ENCODE data around the gene FMO2. TPM values are rescaled to one million over a fixed set of nuclear protein-coding genes. Genes with fewer than 3 reads are reported as not detected.

Gene FMO2
- total and polyA plus RNA-seq, 2 of the 8 experiments (the other 6 are each of a cell fraction or from before 2014, with no cell fraction given), result not detected

DNA sequence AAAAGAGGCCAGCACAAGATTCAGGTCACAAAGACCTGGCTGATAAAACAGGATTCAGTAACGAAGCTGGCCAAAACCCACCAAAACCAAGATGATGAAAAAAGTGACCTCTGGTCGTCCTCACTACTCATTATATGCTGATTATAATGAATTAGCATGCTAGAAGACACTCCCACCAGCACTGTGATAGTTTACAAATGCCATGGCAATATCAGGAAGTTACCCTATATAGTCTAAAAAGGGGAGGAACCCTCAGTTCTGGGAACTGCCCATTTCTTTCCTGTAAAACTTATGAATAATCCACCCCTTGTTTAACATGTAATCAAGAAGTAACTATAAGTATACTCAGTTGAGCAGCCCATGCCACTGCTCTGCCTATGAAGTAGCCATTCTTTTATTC, 26.0 kb upstream of the FMO2 start:
- 96% methylated on average over 2 of the region's 2 CpGs; no CpG with 5 or more reads in 1 of the 2 experiments for WGBS, 2 experiments (ENCODE audit: extremely low coverage in 1 of 2, insufficient coverage in 1 of 2, insufficient read length in 1 of 2, insufficient replicate concordance in 2 of 2, low coverage in 1 of 2, low lambda C conversion rate in 2 of 2, missing lambda C conversion rate in 1 of 2)
- Histone ChIP-seq H3K4me1 (replicated peaks in 1 of 4; ENCODE audit: control insufficient read depth in 3 of 4, insufficient read depth in 4 of 4, low read length in 3 of 4) (peaks cover 0 to 2% (median 0%) of the 10 kb centered on the region in 4 experiments; a peak in 1 of 7 replicates), H2BK5ac (ENCODE audit: low read depth, low read length) (no peak overlapping the region), H3K79me2 (ENCODE audit: control insufficient read depth in 1 of 2, insufficient read depth in 2 of 2, low read length in 2 of 2) (no peaks in the 10 kb centered on the region), H3K27me3 (replicated peaks in 1 of 4; ENCODE audit: control insufficient read depth in 3 of 4, extremely low read depth in 1 of 4, insufficient read depth in 3 of 4, low read length in 3 of 4) (no peaks in the 10 kb centered on the region), H3K9me3 (ENCODE audit: insufficient read depth in 2 of 2, low read depth in 1 of 2, low read length in 1 of 2) (peaks cover 4 to 5% of the 10 kb centered on the region in 2 experiments; a peak in 1 of 4 replicates), H3K9ac (replicated peaks in 1 of 4; ENCODE audit: extremely low read depth in 1 of 4, low read depth in 3 of 4, low read length in 3 of 4) (no peak overlapping the region), H3K27ac (ENCODE audit: low read depth, low read length) (no peak overlapping the region), H2BK15ac (ENCODE audit: low read length) (no peak overlapping the region), H3K56ac (replicated peaks; ENCODE audit: insufficient read length, low read depth, low read length) (no peak overlapping the region), H3K14ac (ENCODE audit: insufficient read length) (no peak overlapping the region), H4K91ac (replicated peaks; ENCODE audit: insufficient read length, low read length) (no peak overlapping the region), H3K4me2 (ENCODE audit: insufficient read depth in 1 of 2, low read depth in 2 of 2, low read length in 2 of 2) (no peak overlapping the region), H3K23ac (ENCODE audit: insufficient read length) (no peak overlapping the region), H2BK12ac (ENCODE audit: low read depth, low read length) (no peak overlapping the region), H3K18ac (ENCODE audit: extremely low read depth, low read length) (no peak overlapping the region), H3K4ac (replicated peaks; ENCODE audit: insufficient read length, low read depth, low read length) (no peak overlapping the region), H3K4me3 (ENCODE audit: extremely low read depth in 1 of 4, insufficient read depth in 2 of 4, low read depth in 3 of 4, low read length in 4 of 4) (no peak overlapping the region), H3K79me1 (ENCODE audit: low read depth, low read length) (no peaks in the 10 kb centered on the region), H3K36me3 (ENCODE audit: control insufficient read depth in 2 of 4, insufficient read depth in 4 of 4, low read length in 3 of 4) (no peaks in the 10 kb centered on the region; a peak in 1 of 8 replicates), H3K23me2 (ENCODE audit: low read depth, low read length) (no peaks in the 10 kb centered on the region), H2AK5ac (ENCODE audit: low read depth, low read length) (no peak overlapping the region), H2BK20ac (ENCODE audit: low read length) (no peak overlapping the region), H4K20me1 (replicated peaks in 1 of 2; ENCODE audit: control insufficient read depth in 1 of 2, insufficient read depth in 2 of 2, low read length in 2 of 2) (no peaks in the 10 kb centered on the region), H4K8ac (ENCODE audit: extremely low read depth, insufficient read depth, low read length) (no peak overlapping the region), H2BK120ac (replicated peaks; ENCODE audit: low read depth, low read length) (no peak overlapping the region), H4K5ac (ENCODE audit: insufficient read length, low read depth, low read length) (no peak overlapping the region), H2AFZ (ENCODE audit: low read length) (no peak overlapping the region)
- POLR2A ChIA-PET (ENCODE audit: partially characterized antibody), result no interaction called here
- no peak for FAIRE-seq
- DNase-seq (ENCODE audit: low read depth in 1 of 2, low spot score in 2 of 2), result no peak
- CTCF ChIA-PET (ENCODE audit: partially characterized antibody), result interaction anchor here (0.6 to 1.4 kb wide), 2 partner anchors 15 to 39 kb away, joined by 3 read pairs; no protein-coding TSS in a partner anchor
- no peak for TF ChIP-seq ASH2L (IDR thresholded peaks at IDR 0.05; ENCODE audit: low read length)
- TF ChIP-seq, protein P1, sequence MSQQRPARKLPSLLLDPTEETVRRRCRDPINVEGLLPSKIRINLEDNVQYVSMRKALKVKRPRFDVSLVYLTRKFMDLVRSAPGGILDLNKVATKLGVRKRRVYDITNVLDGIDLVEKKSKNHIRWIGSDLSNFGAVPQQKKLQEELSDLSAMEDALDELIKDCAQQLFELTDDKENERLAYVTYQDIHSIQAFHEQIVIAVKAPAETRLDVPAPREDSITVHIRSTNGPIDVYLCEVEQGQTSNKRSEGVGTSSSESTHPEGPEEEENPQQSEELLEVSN (IDR thresholded peaks at IDR 0.05), result no peak
- TF ChIP-seq EZH2 (IDR thresholded peaks at IDR 0.05; ENCODE audit: low read depth, low read length, severe bottlenecking), result no peak
- no peak for TF ChIP-seq RXRA (IDR thresholded peaks at IDR 0.05; ENCODE audit: insufficient read depth, low read depth, low read length)
- no peak for TF ChIP-seq CBX5 (IDR thresholded peaks at IDR 0.05; ENCODE audit: low read depth, low read length)
- no peak for TF ChIP-seq SP1 (IDR thresholded peaks at IDR 0.05; ENCODE audit: low read depth, low read length)
- TF ChIP-seq, protein P2, sequence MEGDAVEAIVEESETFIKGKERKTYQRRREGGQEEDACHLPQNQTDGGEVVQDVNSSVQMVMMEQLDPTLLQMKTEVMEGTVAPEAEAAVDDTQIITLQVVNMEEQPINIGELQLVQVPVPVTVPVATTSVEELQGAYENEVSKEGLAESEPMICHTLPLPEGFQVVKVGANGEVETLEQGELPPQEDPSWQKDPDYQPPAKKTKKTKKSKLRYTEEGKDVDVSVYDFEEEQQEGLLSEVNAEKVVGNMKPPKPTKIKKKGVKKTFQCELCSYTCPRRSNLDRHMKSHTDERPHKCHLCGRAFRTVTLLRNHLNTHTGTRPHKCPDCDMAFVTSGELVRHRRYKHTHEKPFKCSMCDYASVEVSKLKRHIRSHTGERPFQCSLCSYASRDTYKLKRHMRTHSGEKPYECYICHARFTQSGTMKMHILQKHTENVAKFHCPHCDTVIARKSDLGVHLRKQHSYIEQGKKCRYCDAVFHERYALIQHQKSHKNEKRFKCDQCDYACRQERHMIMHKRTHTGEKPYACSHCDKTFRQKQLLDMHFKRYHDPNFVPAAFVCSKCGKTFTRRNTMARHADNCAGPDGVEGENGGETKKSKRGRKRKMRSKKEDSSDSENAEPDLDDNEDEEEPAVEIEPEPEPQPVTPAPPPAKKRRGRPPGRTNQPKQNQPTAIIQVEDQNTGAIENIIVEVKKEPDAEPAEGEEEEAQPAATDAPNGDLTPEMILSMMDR (IDR thresholded peaks at IDR 0.05; ENCODE audit: control extremely low read depth in 1 of 3, insufficient read depth in 1 of 3, low read depth in 1 of 3, low read length in 3 of 3), result no peak
- TF ChIP-seq JUND (IDR thresholded peaks at IDR 0.05; ENCODE audit: low read length), result no peak
- TF ChIP-seq EP300 (IDR thresholded peaks at IDR 0.05; ENCODE audit: borderline replicate concordance in 1 of 2, low read depth in 2 of 2, low read length in 2 of 2), result no peak
- TF ChIP-seq TBP (IDR thresholded peaks at IDR 0.05; ENCODE audit: low read depth, low read length), result no peak
- TF ChIP-seq EGR1 (IDR thresholded peaks at IDR 0.05; ENCODE audit: borderline replicate concordance, low read depth, low read length), result no peak

Measured in H1 (cell line).